Measurements from ENCODE around the gene GLYATL1. TPM values are rescaled to one million over a fixed set of nuclear protein-coding genes. Genes with fewer than 3 reads are reported as not detected.

The GLYATL1 gene
- total RNA-seq, 1 donor from 2014 or later: not detected

DNA sequence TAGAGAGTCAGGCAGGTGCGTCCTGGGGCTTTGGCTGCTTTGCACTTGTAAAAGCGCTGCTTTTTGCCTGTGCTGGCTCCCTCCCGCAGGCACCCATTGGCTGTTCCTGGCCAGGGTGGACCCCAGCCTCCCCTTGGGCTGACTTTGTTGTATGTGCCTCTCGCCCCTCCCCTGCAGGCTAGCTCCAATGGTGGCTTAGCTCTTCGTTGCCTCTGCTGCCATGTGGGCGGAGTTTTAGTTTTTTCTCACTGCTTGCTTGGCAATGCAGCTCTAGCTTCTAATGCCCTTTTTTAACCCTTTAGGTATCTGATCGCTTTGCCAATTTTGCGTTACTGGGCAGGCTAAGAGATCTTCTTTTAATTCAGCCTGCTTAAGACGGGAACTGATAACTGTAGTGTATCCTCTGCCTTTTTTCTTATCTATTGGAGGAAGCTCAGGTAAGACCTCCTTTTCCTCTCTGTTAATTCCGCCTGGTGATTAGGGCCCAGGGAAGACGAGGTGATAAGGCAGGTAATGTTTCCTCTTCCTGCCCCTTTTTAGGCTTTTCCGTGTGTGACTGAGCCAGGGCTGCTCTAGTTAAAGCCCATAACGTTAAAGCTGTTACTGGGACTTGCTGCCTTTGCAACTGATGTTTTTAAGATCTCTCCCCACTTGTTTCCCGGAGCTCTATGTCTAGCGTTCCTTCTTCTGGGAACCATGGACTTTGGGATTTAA lies 11.7 kb upstream of the GLYATL1 start:
- TF ChIP-seq, protein P1, sequence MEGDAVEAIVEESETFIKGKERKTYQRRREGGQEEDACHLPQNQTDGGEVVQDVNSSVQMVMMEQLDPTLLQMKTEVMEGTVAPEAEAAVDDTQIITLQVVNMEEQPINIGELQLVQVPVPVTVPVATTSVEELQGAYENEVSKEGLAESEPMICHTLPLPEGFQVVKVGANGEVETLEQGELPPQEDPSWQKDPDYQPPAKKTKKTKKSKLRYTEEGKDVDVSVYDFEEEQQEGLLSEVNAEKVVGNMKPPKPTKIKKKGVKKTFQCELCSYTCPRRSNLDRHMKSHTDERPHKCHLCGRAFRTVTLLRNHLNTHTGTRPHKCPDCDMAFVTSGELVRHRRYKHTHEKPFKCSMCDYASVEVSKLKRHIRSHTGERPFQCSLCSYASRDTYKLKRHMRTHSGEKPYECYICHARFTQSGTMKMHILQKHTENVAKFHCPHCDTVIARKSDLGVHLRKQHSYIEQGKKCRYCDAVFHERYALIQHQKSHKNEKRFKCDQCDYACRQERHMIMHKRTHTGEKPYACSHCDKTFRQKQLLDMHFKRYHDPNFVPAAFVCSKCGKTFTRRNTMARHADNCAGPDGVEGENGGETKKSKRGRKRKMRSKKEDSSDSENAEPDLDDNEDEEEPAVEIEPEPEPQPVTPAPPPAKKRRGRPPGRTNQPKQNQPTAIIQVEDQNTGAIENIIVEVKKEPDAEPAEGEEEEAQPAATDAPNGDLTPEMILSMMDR (IDR thresholded peaks at IDR 0.05; ENCODE audit: insufficient read depth, low read length, severe bottlenecking): no peak
- H3K4me3 ChIP-seq (ENCODE audit: low read depth, low read length): no peak overlapping the region

DNA sequence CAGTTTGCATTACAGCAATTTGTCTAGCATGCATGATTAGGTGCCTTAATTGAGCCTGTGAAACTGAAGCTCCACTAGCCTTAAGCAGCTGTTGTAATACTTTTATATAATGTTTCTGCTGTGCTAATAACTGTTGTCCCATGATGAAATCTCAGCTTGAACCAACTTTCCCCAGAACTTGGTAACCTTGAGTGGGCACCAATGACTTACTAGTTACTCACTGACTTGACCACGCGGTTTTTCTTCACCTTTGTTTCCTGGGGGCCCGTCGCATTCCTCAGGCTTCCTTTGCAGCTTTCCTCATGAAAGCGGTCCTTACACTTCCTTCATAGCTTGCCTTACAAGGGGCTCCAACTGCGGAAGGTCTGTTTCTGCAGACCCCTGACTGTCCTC lies 11.2 kb upstream of the GLYATL1 start:
- TF ChIP-seq, protein P1 (IDR thresholded peaks at IDR 0.05; ENCODE audit: insufficient read depth, low read length, severe bottlenecking): no peak
- Histone ChIP-seq H3K27me3 (ENCODE audit: control insufficient read depth, insufficient read depth, low read length) (no peaks in the 10 kb centered on the region), H3K4me3 (ENCODE audit: low read depth, low read length) (no peak overlapping the region), H3K36me3 (ENCODE audit: control insufficient read depth, insufficient read depth, low read length) (no peaks in the 10 kb centered on the region)
- FAIRE-seq (no peak), DNase-seq (ENCODE audit: low read depth) (peak; percentile 35)

More for the DNA sequence above, 11.7 kb upstream of the GLYATL1 start:
- DNase-seq (ENCODE audit: low read depth) (no peak), FAIRE-seq (no peak)
- H3K27me3 ChIP-seq (ENCODE audit: control insufficient read depth, insufficient read depth, low read length): no peaks in the 10 kb centered on the region
- H3K36me3 ChIP-seq (ENCODE audit: control insufficient read depth, insufficient read depth, low read length): no peaks in the 10 kb centered on the region

DNA sequence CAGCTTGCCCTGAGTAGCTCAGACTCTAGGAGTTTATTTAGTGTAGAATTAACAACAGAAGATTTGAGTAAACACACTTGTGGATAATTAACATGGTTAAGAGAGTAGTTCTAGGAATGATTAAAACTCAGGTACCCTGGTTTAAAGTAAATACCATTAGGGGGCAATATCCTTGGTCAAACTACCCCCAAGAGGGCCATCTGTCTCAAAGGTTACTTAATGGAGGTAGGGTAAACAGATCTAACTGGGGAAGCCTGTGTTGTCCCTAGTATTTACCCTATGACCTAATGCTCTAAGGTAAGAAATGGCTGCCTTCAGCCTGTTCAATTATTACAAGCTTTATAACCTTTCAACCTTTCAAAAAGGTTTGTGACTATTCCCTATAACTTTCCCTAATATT lies 10.6 kb upstream of the GLYATL1 start:
- no peak overlapping the region for H3K4me3 ChIP-seq (ENCODE audit: low read depth, low read length)
- FAIRE-seq (no peak), DNase-seq (ENCODE audit: low read depth) (no peak)
- TF ChIP-seq, protein P1 (IDR thresholded peaks at IDR 0.05; ENCODE audit: insufficient read depth, low read length, severe bottlenecking): no peak
- no peaks in the 10 kb centered on the region for H3K27me3 ChIP-seq (ENCODE audit: control insufficient read depth, insufficient read depth, low read length)
- no peaks in the 10 kb centered on the region for H3K36me3 ChIP-seq (ENCODE audit: control insufficient read depth, insufficient read depth, low read length)

DNA sequence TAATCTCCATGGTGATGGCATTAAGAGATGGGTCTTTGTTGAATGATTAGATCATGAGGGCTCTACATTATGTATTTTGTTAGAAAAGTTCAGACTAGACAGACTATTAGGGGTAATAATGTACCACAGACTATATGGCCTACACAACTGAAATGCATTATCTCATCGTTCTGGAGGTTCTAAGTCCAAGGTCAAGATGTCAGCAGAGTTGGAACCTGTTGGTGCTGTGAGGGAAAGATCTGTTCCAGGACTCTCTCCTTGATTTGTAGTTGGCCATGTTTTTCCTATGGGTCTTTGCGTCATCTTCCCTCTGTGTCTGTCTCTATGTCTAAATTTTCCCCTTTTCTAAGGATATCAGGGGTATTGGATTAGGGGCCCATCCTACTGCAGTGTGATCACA lies 8.4 kb upstream of the GLYATL1 start:
- Histone ChIP-seq H3K4me3 (ENCODE audit: low read depth, low read length) (no peak overlapping the region), H3K27me3 (ENCODE audit: control insufficient read depth, insufficient read depth, low read length) (no peaks in the 10 kb centered on the region), H3K36me3 (ENCODE audit: control insufficient read depth, insufficient read depth, low read length) (no peaks in the 10 kb centered on the region)
- TF ChIP-seq, protein P1 (IDR thresholded peaks at IDR 0.05; ENCODE audit: insufficient read depth, low read length, severe bottlenecking): no peak
- DNase-seq (ENCODE audit: low read depth) (no peak), FAIRE-seq (no peak)

DNA sequence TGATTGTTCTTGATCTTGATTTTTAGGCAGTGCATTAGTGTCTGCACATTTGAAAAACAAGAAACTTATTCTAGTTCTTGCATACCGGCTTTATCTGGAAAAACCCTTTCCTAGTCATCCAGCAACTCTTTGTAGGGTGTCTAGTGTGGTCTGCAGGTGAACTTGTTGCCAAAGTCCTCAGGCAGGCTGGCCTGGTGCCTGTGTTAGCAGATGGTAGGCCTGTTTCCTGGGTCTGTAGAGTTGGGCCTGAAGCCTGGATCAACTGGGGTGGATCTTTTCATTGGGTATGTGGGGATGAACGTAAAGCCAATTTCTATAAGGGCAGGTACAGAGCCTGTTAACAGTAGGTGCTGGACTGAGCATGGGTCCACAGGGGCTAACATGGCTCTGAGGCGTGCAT lies 5.6 kb upstream of the GLYATL1 start:
- H3K27me3 ChIP-seq (ENCODE audit: control insufficient read depth, insufficient read depth, low read length): no peaks in the 10 kb centered on the region
- H3K36me3 ChIP-seq (ENCODE audit: control insufficient read depth, insufficient read depth, low read length): no peaks in the 10 kb centered on the region
- no peak for FAIRE-seq
- no peak overlapping the region for H3K4me3 ChIP-seq (ENCODE audit: low read depth, low read length)
- TF ChIP-seq, protein P1 (IDR thresholded peaks at IDR 0.05; ENCODE audit: insufficient read depth, low read length, severe bottlenecking): no peak
- no peak for DNase-seq (ENCODE audit: low read depth)

All from bronchial epithelial cell (primary cell).